GM21515 (cell line): Measurements from ENCODE around the gene ABCC8.

ENCODE experiments used
- ATAC-seq: cut with Tn5 transposase; IDR thresholded peaks from one replicate; pipeline ENCODE4 v1.9.1; 2021; ENCODE audit not compliant: unreplicated experiment

Gene ABCC8

GRCh38 chr11:17406082-17406817 lies 70.4 kb downstream of the ABCC8 start:
- ATAC-seq = no peak

GRCh38 chr11:17405232-17406005 lies 71.2 kb downstream of the ABCC8 start:
- ATAC-seq = no peak

- ATAC-seq = no peak
Measured at GRCh38 chr11:17403980-17404759, 72.5 kb downstream of the ABCC8 start.

GRCh38 chr11:17402486-17402885 lies 74.2 kb downstream of the ABCC8 start:
- no peak for ATAC-seq

- ATAC-seq = no peak
Measured at GRCh38 chr11:17401841-17402240, 74.8 kb downstream of the ABCC8 start.

DNA sequence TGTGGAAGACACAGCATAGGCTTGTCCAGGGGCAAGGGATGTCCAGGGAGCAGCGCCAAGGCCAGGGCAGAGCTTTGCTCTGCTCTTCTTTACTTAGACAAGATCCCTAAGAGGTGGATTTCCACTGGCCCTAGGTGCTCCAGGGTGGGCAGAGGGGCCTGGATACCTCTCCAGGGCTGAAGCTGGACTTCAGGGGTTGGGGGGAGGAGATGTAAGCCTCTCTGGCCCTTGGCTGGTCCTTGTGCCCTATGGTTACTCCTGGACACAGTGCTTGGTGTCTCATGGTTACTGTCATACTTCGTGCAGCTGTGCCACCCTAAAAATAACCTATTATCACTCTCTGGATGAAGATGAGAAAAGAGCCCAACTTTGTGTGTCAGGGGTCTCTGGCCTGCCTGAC lies 75.3 kb downstream of the ABCC8 start:
- ATAC-seq = no peak

GRCh38 chr11:17400048-17400775 lies 76.4 kb downstream of the ABCC8 start:
- ATAC-seq = no peak

DNA sequence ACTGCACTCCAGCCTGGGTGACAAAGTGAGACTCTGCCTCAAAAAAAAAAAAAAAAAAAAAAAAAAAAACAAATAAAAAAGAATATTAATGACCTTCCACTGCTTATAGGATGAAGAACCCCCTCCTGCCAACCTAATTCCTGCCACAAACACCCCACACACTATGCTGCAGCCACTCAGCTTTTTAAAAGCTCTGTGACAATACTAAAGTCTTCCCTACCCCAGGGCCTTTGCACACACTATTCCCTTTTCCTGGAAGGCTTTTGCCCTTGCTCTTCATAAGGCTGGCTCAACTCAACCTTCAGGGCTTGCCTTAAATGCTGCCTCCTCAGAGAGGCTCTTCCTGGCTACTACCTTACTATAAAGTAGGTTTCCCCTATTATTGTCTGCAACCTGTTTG lies 77.4 kb downstream of the ABCC8 start:
- no peak for ATAC-seq

DNA sequence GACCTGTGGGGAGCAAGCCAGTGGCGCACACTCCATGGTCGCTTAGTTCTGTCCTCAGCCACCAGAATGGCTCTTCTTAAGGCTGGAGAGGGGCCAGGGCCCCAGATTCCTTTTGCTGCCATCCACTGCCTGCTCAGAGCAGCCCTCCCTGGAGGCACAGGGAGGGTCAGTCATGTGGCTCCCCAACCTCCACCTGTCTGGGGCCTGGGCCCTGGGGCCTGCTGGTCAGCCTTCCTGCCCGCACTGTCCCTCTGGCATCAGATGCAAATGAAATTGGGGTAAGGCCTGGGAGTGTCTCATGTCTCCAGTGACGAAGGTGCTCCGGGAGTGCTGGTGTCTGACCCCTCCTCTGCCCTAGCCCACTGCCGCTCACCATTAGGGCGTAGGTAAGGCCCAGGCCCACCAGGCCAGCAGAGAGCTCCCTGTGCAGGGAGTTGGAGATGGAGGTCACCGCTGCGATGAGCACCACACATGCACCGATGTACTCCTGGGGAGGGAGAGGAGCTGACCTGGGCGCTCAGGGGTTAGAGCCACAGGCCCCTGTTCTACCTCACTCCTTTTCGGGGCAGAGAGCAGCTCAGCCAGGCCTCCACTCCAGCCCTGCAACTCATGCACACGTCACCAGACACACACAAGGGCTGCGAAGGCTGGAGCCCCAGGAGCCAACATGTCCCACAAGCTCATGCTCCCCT lies 79.2 kb downstream of the ABCC8 start:
- no peak for ATAC-seq

- ATAC-seq = no peak
Measured at GRCh38 chr11:17396598-17397310, 79.9 kb downstream of the ABCC8 start.

DNA sequence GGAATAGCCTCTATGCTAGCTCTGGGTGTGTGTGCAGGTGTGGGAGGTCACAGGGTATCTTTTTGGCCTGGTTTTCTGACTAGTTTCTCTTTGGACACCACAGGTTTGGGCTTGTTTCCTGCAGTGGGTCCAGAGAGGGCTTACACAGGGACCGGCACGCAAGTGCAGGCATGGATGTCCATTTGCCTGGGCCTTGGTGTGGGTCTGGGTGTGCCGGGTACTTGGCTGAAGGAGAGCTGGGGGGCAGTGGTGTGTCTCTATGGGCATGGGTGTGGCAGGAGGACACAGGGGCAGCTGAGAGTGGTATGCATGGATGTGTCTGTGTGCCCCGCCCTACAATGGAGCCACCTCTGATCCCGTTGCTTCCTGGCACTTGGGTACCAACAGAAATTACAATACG lies 80.7 kb downstream of the ABCC8 start:
- no peak for ATAC-seq

GRCh38 chr11:17395554-17395961 lies 81.1 kb downstream of the ABCC8 start:
- no peak for ATAC-seq

DNA sequence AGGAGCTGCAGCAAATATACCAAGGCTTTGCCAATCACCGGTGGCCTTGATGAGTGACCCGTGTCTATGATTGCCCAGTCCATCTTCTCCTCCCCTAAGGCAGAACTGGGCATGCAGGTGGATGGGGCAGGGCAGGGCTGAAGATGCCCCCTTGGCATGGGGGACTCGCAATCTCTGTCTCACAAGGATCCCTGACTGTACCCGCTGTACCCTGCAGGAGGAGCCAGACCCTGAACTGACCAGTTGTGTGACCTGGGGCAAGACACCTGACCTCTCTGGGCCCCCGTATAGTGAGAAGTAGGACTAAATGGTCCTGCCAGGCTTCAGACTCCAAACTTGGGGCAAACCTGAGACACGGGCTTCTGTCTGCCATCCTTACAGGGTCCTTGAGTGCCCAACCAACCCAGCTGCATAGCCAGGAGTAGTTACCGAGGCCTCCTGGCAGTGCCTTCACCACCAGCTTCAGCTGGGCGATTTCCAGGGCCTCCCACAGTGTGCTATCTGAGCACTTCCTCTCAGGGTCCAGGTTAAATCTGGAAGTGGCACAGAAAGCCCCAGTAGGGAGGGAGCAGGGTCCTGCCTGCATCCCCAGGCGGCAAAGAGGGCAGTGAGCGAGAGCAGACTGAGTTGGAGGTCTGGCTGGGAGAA lies 81.8 kb downstream of the ABCC8 start:
- no peak for ATAC-seq

DNA sequence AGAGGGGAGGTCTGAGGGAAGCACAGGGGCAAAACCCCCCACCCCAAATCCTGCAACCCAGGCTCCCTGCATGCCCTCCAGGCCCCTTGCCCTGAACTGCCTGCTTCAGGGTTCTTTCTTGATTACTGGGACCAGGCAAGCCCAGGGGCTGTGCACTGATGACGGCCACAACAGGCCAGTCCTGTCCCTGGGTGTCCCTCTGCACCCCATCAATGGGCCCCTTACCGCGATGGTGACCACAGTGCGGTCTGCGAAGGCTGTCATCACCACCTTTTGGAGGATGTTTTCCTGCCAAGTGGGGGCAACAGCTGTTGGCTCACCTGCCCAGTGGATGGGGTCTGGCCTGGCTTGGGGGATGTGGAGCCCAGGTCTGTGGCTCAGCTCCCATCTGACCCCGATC lies 83.2 kb downstream of the ABCC8 start:
- no peak for ATAC-seq

DNA sequence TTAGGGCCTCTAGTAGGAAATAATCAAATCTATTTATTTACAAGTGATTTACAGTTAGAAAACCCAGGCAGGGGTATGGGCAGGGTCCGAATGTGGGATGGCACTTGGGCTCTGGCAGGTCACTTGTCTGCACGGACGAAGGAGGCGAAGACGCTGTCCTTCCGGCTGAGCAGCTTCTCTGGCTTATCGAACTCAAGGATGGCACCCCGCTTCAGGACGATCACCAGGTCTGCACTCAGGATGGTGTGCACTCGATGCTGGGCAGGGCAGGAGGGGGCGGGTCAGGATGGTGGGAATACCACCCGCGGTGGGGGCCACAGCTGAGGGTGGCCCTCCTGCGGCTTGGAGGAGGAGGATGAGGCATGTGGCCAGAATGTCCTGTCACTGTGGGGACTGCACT lies 83.8 kb downstream of the ABCC8 start:
- ATAC-seq = no peak

GRCh38 chr11:17391493-17392355 lies 84.9 kb downstream of the ABCC8 start:
- ATAC-seq = no peak

- no peak for ATAC-seq
Measured at GRCh38 chr11:17389957-17390649, 86.5 kb downstream of the ABCC8 start.
